ENCODE measurements around the gene DYSF.

Gene DYSF

GRCh38 chr2:71681626-71682025 is 228.3 kb downstream of the DYSF start:
- Histone ChIP-seq H3K9ac (ENCODE audit: low read depth, low read length, poor library complexity, severe bottlenecking) (no peak overlapping the region), H3K79me2 (ENCODE audit: insufficient read depth, low read length) (no peaks in the 10 kb centered on the region), H3K36me3 (ENCODE audit: insufficient read depth, low read length) (no peaks in the 10 kb centered on the region), H3K27me3 (ENCODE audit: insufficient read depth, low read length, poor library complexity, severe bottlenecking) (no peaks in the 10 kb centered on the region), H3K4me3 (ENCODE audit: low read length, poor library complexity, severe bottlenecking) (no peak overlapping the region), H3K9me3 (ENCODE audit: insufficient read depth, low read depth, low read length) (no peaks in the 10 kb centered on the region), H3K4me2 (ENCODE audit: low read depth, low read length, poor library complexity, severe bottlenecking) (no peak overlapping the region), H4K20me1 (ENCODE audit: insufficient read depth, low read length, poor library complexity, severe bottlenecking) (no peaks in the 10 kb centered on the region), H3F3A (ENCODE audit: low read depth) (no peaks in the 10 kb centered on the region), H3K9me2 (replicated peaks; ENCODE audit: low read depth, low read length) (no peaks in the 10 kb centered on the region), H3K4me1 (ENCODE audit: insufficient read depth, low read length, poor library complexity, severe bottlenecking) (no peaks in the 10 kb centered on the region), H2AFZ (ENCODE audit: low read length) (no peak overlapping the region)
- TF ChIP-seq, protein P1, sequence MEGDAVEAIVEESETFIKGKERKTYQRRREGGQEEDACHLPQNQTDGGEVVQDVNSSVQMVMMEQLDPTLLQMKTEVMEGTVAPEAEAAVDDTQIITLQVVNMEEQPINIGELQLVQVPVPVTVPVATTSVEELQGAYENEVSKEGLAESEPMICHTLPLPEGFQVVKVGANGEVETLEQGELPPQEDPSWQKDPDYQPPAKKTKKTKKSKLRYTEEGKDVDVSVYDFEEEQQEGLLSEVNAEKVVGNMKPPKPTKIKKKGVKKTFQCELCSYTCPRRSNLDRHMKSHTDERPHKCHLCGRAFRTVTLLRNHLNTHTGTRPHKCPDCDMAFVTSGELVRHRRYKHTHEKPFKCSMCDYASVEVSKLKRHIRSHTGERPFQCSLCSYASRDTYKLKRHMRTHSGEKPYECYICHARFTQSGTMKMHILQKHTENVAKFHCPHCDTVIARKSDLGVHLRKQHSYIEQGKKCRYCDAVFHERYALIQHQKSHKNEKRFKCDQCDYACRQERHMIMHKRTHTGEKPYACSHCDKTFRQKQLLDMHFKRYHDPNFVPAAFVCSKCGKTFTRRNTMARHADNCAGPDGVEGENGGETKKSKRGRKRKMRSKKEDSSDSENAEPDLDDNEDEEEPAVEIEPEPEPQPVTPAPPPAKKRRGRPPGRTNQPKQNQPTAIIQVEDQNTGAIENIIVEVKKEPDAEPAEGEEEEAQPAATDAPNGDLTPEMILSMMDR (conservative IDR thresholded peaks at IDR 0.05; ENCODE audit: low read length): no peak
- no peak for TF ChIP-seq EZH2phosphoT487 (IDR thresholded peaks at IDR 0.05; ENCODE audit: borderline replicate concordance)

- no peak overlapping the region for H3K9ac ChIP-seq (ENCODE audit: low read depth, low read length, poor library complexity, severe bottlenecking)
- no peaks in the 10 kb centered on the region for H3K9me2 ChIP-seq (replicated peaks; ENCODE audit: low read depth, low read length)
- no peaks in the 10 kb centered on the region for H3F3A ChIP-seq (ENCODE audit: low read depth)
- no peak overlapping the region for H3K4me3 ChIP-seq (ENCODE audit: low read length, poor library complexity, severe bottlenecking)
- H3K79me2 ChIP-seq (ENCODE audit: insufficient read depth, low read length): no peaks in the 10 kb centered on the region
- no peaks in the 10 kb centered on the region for H4K20me1 ChIP-seq (ENCODE audit: insufficient read depth, low read length, poor library complexity, severe bottlenecking)
- no peaks in the 10 kb centered on the region for H3K9me3 ChIP-seq (ENCODE audit: insufficient read depth, low read depth, low read length)
- H2AFZ ChIP-seq (ENCODE audit: low read length): no peak overlapping the region
- H3K4me1 ChIP-seq (ENCODE audit: insufficient read depth, low read length, poor library complexity, severe bottlenecking): no peaks in the 10 kb centered on the region
- H3K27me3 ChIP-seq (ENCODE audit: insufficient read depth, low read length, poor library complexity, severe bottlenecking): no peaks in the 10 kb centered on the region
- H3K4me2 ChIP-seq (ENCODE audit: low read depth, low read length, poor library complexity, severe bottlenecking): no peak overlapping the region
- no peaks in the 10 kb centered on the region for H3K36me3 ChIP-seq (ENCODE audit: insufficient read depth, low read length)
- TF ChIP-seq, protein P1 (conservative IDR thresholded peaks at IDR 0.05; ENCODE audit: low read length): no peak
- no peak for TF ChIP-seq EZH2phosphoT487 (IDR thresholded peaks at IDR 0.05; ENCODE audit: borderline replicate concordance)
These were observed 229.0 kb downstream of the DYSF start for GRCh38 chr2:71682341-71682740.

DNA sequence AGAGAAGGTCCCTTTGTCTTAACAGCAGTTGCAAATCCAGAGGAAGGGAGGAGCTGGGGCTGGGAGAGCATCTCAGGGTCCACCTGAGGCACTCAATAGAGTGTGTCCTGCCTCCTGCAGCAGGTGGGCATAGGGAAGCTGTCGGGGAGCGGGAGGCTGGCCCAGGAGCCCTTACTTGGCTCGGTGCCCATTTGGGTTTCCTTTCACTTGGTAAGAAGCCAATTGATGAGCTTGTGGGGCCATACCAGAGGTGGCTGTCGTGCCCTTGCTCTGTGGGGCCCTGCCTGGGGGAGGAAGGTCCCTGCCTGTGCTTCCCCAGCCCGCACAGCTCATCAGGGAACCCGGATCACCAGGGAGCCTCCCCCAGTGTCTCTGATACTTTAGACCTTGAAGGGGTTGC is 229.7 kb downstream of the DYSF start:
- Histone ChIP-seq H3K27me3 (ENCODE audit: insufficient read depth, low read length, poor library complexity, severe bottlenecking) (no peaks in the 10 kb centered on the region), H3K9me2 (replicated peaks; ENCODE audit: low read depth, low read length) (no peaks in the 10 kb centered on the region), H2AFZ (ENCODE audit: low read length) (no peak overlapping the region), H3K36me3 (ENCODE audit: insufficient read depth, low read length) (no peaks in the 10 kb centered on the region), H3K4me1 (ENCODE audit: insufficient read depth, low read length, poor library complexity, severe bottlenecking) (no peaks in the 10 kb centered on the region), H3K4me3 (ENCODE audit: low read length, poor library complexity, severe bottlenecking) (no peak overlapping the region), H3F3A (ENCODE audit: low read depth) (no peaks in the 10 kb centered on the region), H3K79me2 (ENCODE audit: insufficient read depth, low read length) (no peaks in the 10 kb centered on the region), H3K4me2 (ENCODE audit: low read depth, low read length, poor library complexity, severe bottlenecking) (no peak overlapping the region), H3K9me3 (ENCODE audit: insufficient read depth, low read depth, low read length) (no peaks in the 10 kb centered on the region), H3K9ac (ENCODE audit: low read depth, low read length, poor library complexity, severe bottlenecking) (no peak overlapping the region), H4K20me1 (ENCODE audit: insufficient read depth, low read length, poor library complexity, severe bottlenecking) (no peaks in the 10 kb centered on the region)
- no peak for TF ChIP-seq EZH2phosphoT487 (IDR thresholded peaks at IDR 0.05; ENCODE audit: borderline replicate concordance)
- TF ChIP-seq, protein P1 (conservative IDR thresholded peaks at IDR 0.05; ENCODE audit: low read length): no peak
